PC-3 (cell line): ENCODE results near the gene OR8B8. TPM values are rescaled to one million over a fixed set of nuclear protein-coding genes. Genes with fewer than 3 reads are reported as not detected.

Experiments
- ATAC-seq: fragments of 200-7000 bp; cut with Tn5 transposase; 2 replicates; pipeline ENCODE4 v1.9.1; 2020; ENCODE audit warnings: mild to moderate bottlenecking, moderate library complexity
- BruUV-seq: library from RNA; stranded (reverse); fragments of 400-500 nt; replicated peaks from 2 replicates; lab custom pipeline; 2021; lab: Mats Ljungman, UMichigan
- CTCF ChIA-PET: fragments of 300-600 bp; sonication (Branson Sonifier 250); formaldehyde crosslinking; loops from one replicate; lab custom pipeline; 2022; ENCODE audit warnings: antibody characterized with exemption; lab: Charles Lee
- POLR2A ChIA-PET: fragments of 300-600 bp; sonication (Branson Sonifier 250); formaldehyde crosslinking; loops from one replicate; lab custom pipeline; 2022; ENCODE audit warnings: antibody characterized with exemption; ENCODE audit not compliant: unreplicated experiment; lab: Charles Lee
- DNase-seq: peaks from one replicate; pipeline ENCODE4 v3.0.0-alpha.2; 2015
- H2AFZ ChIP-seq: fragments of 300-600 bp; sonication (generic); 2 replicates; pipeline ENCODE4 v1.6.0; 2016; ENCODE audit warnings: antibody characterized with exemption, low read length
- H3F3A ChIP-seq: fragments of 300-600 bp; sonication (generic); one replicate; pipeline ENCODE4 v1.6.0; 2017; ENCODE audit warnings: antibody characterized with exemption, low read length, control low read depth, mild to moderate bottlenecking; ENCODE audit not compliant: unreplicated experiment
- H3K27ac ChIP-seq: fragments of 300-600 bp; sonication (generic); 2 replicates; pipeline ENCODE4 v1.5.1; 2016; ENCODE audit warnings: mild to moderate bottlenecking, low read length
- H3K27me3 ChIP-seq: fragments of 300-600 bp; sonication (generic); 2 replicates; pipeline ENCODE4 v1.6.1; 2016; ENCODE audit warnings: low read length, mixed read lengths
- H3K36me3 ChIP-seq: fragments of 300-600 bp; sonication (generic); 2 replicates; pipeline ENCODE4 v1.6.1; 2016; ENCODE audit warnings: low read depth, mixed run types, low read length, mixed read lengths
- H3K4me1 ChIP-seq: fragments of 300-600 bp; sonication (generic); 2 replicates; pipeline ENCODE4 v1.5.1; 2016; ENCODE audit warnings: low read length; ENCODE audit not compliant: insufficient read depth
- H3K4me2 ChIP-seq: fragments of 300-600 bp; sonication (generic); 2 replicates; pipeline ENCODE4 v1.6.0; 2016; ENCODE audit warnings: low read length
- H3K4me3 ChIP-seq: fragments of 300-600 bp; sonication (generic); 2 replicates; pipeline ENCODE4 v1.5.1; 2016; ENCODE audit warnings: mild to moderate bottlenecking, low read length, mixed read lengths
- H3K79me2 ChIP-seq: fragments of 300-600 bp; sonication (generic); 2 replicates; pipeline ENCODE4 v1.6.1; 2017; ENCODE audit warnings: low read length, mixed read lengths
- H3K9ac ChIP-seq: fragments of 300-600 bp; sonication (generic); 2 replicates; pipeline ENCODE4 v1.6.0; 2016; ENCODE audit warnings: mild to moderate bottlenecking, low read length
- H3K9me2 ChIP-seq: fragments of 300-600 bp; sonication (generic); replicated peaks from 2 replicates; pipeline ENCODE4 v1.6.1; 2016; ENCODE audit warnings: mixed run types, low read length, mixed read lengths
- H3K9me3 ChIP-seq: fragments of 300-600 bp; sonication (generic); 2 replicates; pipeline ENCODE4 v1.6.1; 2016; ENCODE audit warnings: low read length, mixed read lengths
- H4K20me1 ChIP-seq: fragments of 300-600 bp; sonication (generic); 2 replicates; pipeline ENCODE4 v1.6.1; 2016; ENCODE audit warnings: low read length, mixed read lengths
- CTCF ChIP-seq: fragments of 300-600 bp; sonication (generic); conservative IDR thresholded peaks from 2 replicates; pipeline ENCODE4 v1.5.1; 2017; ENCODE audit warnings: antibody characterized with exemption, low read depth, mild to moderate bottlenecking, low read length
- EZH2 ChIP-seq: fragments of 300-600 bp; sonication (generic); IDR thresholded peaks from one replicate; pipeline ENCODE4 v1.6.1; 2017; ENCODE audit warnings: antibody characterized with exemption, mild to moderate bottlenecking, low read length; ENCODE audit not compliant: unreplicated experiment
- EZH2phosphoT487 ChIP-seq: fragments of 300-600 bp; sonication (generic); IDR thresholded peaks from 2 replicates; pipeline ENCODE4 v1.6.1; 2018; ENCODE audit warnings: mild to moderate bottlenecking, antibody characterized with exemption, low read length, borderline replicate concordance
- intact Hi-C: fragments of 100-400 bp; cut with micrococcal nuclease; formaldehyde crosslinking; loops from 2 replicates; pipeline ENCODE4 v1.9.0; 2023
- total RNA-seq: library from RNA; depleted of rRNA; stranded (reverse); fragments of >200 nt; gene quantifications from 2 replicates; pipeline ENCODE4 v1.2.3, GENCODE V29; 2014

The OR8B8 gene
- total RNA-seq, 1 experiment from 2014 or later: not detected

GRCh38 chr11:124483422-124483821, 37.9 kb upstream of the OR8B8 start:
- no peaks in the 10 kb centered on the region for H3K79me2 ChIP-seq
- BruUV-seq: no TSS peak
- TF ChIP-seq CTCF (no peak), EZH2phosphoT487 (no peak), EZH2 (no peak)
- peak overlapping the region; percentile 82; the same call in 1 of the 2 replicates for H3K4me2 ChIP-seq
- ChIA-PET POLR2A (no interaction called here), CTCF (no interaction called here)
- H3K36me3 ChIP-seq: no peaks in the 10 kb centered on the region
- no peaks in the 10 kb centered on the region for H4K20me1 ChIP-seq
- no peak overlapping the region for H3K27ac ChIP-seq
- no peaks in the 10 kb centered on the region for H3K9me2 ChIP-seq
- intact Hi-C loops: no loop called here
- no peak overlapping the region for H2AFZ ChIP-seq
- no peak for DNase-seq
- no peaks in the 10 kb centered on the region for H3K9me3 ChIP-seq
- H3K4me1 ChIP-seq: peaks cover 22% of the 10 kb centered on the region
- H3K27me3 ChIP-seq: peaks cover 25% of the 10 kb centered on the region
- no peak for ATAC-seq
- H3F3A ChIP-seq: no peaks in the 10 kb centered on the region
- H3K4me3 ChIP-seq: no peak overlapping the region
- no peak overlapping the region for H3K9ac ChIP-seq

- Histone ChIP-seq H3K9me3 (no peaks in the 10 kb centered on the region), H3K4me3 (peak overlapping the region; percentile 22; the same call in 1 of the 2 replicates), H4K20me1 (no peaks in the 10 kb centered on the region), H3K4me2 (peak overlapping the region; percentile 82), H3F3A (no peaks in the 10 kb centered on the region), H3K4me1 (peaks cover 22% of the 10 kb centered on the region), H3K27ac (peak overlapping the region; percentile 37), H3K9me2 (no peaks in the 10 kb centered on the region), H3K9ac (no peak overlapping the region), H3K27me3 (peaks cover 26% of the 10 kb centered on the region), H3K79me2 (no peaks in the 10 kb centered on the region), H2AFZ (peak overlapping the region; percentile 32), H3K36me3 (no peaks in the 10 kb centered on the region)
- TF ChIP-seq EZH2phosphoT487: no peak
- DNase-seq: peak; percentile 80
- POLR2A ChIA-PET: interaction anchor here (0.6 kb wide), 1 partner anchor 1849 kb away, joined by 4 read pairs; no protein-coding TSS in a partner anchor
- CTCF ChIA-PET: no interaction called here
- peak; percentile 59 for ATAC-seq
- intact Hi-C loops: no loop called here
- BruUV-seq: no TSS peak
Measured at GRCh38 chr11:124482362-124483147, 37.1 kb upstream of the OR8B8 start.

- Histone ChIP-seq H3K9me3 (no peaks in the 10 kb centered on the region), H3K4me3 (peak overlapping the region; percentile 57), H3K4me1 (peaks cover 22% of the 10 kb centered on the region), H3K36me3 (no peaks in the 10 kb centered on the region), H3K4me2 (peak overlapping the region; percentile 82), H3F3A (no peaks in the 10 kb centered on the region), H3K27ac (peak overlapping the region; percentile 29), H4K20me1 (no peaks in the 10 kb centered on the region), H3K9ac (no peak overlapping the region), H3K27me3 (peaks cover 18% of the 10 kb centered on the region), H2AFZ (peak overlapping the region; percentile 80), H3K79me2 (no peaks in the 10 kb centered on the region), H3K9me2 (no peaks in the 10 kb centered on the region)
- DNase-seq (peak; percentile 57), ATAC-seq (peak; percentile 72)
- intact Hi-C loops: no loop called here
- CTCF ChIA-PET: no interaction called here
- POLR2A ChIA-PET: interaction anchor here (0.6 kb wide), 1 partner anchor 1850 kb away, joined by 4 read pairs; no protein-coding TSS in a partner anchor
- TF ChIP-seq CTCF (no peak), EZH2phosphoT487 (no peak), EZH2 (no peak)
- BruUV-seq: no TSS peak
Measured at GRCh38 chr11:124481365-124482323, 36.1 kb upstream of the OR8B8 start.
